ENCODE data around the gene HFE. TPM values are rescaled to one million over a fixed set of nuclear protein-coding genes. Genes with fewer than 3 reads are reported as not detected.
"Not testable (repeated sequence)": the region's sequence is repeated elsewhere in the genome, so short reads cannot be mapped to it uniquely, and the experiment has no call there.

HFE gene
- total RNA-seq, 1 donor from 2014 or later, result 19.1 TPM

DNA sequence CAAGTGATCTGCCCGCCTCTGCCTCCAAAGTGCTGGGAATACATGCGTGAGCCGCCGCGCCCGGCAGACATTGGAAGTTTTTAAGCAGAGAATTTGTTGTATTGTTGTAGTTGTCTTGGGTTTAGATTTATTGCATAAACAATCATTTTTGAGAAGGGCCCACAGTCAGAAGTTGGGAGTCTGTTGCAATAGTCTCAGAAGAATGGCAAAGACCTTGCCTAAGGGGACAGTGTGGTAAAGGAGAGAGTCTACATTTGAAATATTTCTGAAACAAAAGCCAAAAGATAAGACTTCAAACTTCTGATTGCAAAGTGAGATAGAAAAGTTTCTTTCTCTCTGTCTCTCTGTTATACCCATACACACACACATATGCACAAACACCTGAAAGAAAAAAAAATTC is 22.5 kb downstream of the HFE start:
- DNase-seq (ENCODE audit: low spot score), result no peak

DNA sequence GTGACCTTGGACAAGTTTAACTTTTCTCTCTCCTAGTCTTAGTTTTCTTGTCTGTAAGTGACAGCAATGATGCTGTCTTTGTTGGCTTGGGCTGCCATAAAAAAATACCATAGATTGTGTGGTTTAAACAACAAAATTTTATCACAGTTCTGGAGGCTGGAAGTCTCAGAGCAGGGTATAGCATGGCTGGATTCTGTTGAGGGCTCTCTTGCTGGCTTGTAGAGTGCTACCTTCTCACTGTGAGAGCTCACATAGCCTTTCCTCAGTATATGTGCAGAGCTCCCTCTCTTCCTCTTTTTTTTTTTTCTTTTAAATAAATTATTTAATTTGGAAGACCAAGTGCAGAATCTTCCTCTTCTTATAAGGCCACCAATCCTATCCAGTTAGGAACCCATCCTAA is 26.3 kb downstream of the HFE start:
- no peak for DNase-seq (ENCODE audit: low spot score)

DNA sequence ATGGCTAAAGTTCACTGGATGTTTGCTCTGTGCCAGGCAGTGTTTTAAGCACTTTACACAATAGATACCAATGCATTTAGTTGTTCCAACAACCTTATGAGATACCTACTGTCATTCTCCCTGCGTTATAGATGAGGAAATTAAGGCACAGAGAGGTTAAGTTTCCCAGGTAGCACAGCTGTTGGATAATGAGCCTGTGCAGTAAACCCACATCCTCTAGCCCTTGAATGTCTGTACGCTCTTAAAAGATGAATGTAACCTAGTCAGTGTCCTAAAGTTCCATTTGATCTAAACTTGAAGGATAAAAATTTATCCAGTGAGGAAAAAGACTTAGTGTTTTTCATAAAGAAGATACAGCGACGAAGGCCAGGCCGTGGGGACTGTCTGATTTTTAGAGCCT is 28.0 kb downstream of the HFE start:
- no peak for DNase-seq (ENCODE audit: low spot score)

DNA sequence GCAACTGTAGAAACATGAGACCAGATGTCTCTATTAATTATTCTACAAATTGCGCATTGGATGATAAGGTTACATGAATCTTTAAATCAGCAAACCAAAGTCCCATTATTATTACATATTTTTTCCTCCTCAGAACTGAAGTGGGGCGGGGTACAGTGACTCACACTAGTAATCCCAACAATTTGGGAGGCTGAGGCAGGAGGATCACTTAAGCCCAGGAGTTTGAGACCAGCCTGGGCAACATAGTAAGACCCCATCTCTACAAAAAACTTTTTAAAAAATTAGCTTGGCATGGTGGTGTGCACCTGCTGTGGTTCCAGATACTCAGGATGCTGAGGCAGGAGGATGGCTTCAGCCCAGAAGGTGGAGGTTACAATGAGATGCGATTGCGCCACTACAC is 29.0 kb downstream of the HFE start:
- DNase-seq (ENCODE audit: low spot score), result no peak

DNA sequence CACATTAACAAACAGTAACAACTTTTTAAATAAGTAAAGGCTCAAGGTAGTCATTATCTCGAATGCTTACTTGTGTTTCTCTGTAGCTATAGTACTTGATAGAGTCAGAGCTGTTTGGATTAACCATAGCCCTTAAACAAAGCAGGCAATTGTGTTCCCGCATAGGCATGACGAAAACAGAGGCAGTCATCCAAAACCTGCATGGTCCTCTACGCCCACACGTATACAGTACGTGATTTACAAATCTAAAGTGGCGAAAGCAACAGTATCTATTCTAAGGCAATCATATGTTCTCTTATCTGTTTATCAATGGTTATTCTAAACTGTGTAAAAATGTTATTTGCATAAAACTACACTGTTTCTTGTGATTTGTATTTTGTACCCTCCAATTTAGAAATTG is 31.8 kb downstream of the HFE start:
- no peak for DNase-seq (ENCODE audit: low spot score)

DNA sequence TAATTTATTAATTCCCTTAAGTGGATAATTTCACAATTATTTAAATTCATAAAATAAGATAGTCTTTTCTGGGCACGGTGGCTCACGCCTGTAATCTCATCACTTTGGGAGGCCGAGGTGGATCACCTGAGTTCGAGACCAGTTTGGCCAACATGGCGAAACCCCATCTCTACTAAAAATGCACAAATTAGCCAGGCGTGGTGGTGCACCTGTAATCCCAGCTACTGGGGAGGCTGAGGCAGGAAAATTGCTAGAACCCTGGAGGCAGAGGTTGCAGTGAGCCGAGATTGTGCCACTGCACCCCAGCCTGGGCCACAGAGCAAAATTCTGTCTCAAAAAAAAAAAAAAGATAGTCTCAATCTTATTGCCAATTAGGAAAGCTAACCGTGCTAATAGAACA is 32.9 kb downstream of the HFE start:
- DNase-seq (ENCODE audit: low spot score), result not testable (repeated sequence)

DNA sequence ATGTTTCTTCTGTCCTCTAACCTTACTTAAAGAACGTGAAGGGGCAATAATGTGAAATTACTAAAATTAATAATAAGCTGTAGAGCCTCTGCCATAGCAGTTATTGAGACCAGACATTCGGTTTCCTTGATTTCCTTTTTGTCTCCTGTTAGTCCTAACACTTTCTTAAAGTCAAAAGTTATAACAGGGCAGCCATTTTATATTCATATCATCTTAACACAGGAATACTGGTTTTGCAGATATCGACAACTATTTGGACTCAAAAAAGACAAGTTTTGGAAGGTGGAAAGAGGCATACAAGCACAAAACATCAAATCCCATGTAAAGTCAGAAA is 33.5 kb downstream of the HFE start:
- DNase-seq (ENCODE audit: low spot score), result no peak

DNA sequence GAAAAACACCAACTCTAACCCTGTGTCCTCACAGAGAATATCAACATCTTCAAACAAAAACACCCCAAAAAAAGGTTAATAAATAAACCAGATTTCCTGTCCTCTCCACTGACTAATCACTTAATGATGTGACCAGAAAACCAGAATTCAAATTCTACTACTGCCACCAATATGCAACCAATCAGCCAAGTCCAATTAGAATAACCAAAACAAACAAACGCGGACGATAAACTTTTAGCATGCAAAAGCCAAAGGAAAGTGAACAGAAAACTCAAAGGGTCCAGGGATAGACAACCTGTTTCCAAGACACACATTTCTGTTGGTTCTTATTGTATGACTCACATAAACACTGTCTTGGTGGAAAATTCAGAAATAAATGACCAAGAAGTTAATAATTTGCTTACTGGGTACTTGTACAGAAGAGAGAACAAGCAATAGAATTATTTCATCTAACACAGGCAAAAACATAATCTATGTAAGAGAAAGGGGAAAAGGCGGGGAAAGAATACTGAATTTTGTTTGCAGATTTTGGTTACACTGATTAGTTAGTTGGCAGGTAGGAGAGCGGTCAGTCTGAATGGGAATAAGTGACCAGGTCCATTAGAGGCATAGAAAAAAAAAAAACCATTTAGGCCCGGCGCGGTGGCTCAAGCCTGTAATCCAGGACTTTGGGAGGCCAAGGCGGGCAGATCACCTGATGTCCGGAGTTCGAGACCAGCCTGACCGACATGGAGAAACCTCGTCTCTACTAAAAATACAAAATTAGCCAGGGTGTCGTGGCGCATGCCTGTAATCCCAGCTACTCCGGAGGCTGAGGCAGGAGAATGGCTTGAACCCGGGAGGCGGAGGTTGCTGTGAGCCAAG is 34.1 kb downstream of the HFE start:
- DNase-seq (ENCODE audit: low spot score), result no peak

DNA sequence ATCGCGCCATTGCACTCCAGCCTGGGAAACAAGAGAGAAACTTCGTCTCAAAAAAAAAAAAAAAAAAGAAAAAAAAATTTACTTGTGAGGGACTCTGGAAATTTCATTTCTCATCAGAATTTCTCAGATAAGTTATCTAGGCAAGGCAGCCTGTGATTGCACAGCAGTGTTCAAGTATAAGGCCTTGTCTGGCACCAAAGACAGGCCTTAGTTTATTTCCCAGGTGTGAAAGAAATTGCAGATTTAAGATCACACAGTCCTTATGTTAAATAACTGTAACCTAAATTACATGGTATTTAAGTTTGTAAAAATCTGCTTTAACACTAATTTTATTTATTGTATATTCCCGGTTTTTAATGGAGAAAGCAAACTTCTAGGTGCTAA is 34.8 kb downstream of the HFE start:
- DNase-seq (ENCODE audit: low spot score), result no peak

DNA sequence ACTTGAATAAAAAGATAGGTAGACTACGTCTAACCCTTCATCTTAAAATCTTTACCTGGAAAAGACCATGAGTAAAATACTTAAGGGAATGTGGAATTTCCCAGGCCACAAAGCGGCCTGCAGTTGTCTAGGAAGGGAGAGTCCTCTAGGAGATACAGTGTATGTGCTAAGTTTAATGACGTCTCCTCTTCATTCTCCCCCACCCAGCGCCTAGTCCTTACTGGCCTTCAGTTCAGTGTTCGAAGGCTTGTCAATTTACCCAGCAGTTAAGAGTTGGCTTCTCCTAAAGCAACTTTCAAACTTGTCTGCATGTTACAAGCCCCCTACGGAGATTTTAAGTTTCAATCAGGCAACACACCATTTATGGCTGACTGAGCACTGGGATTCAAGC is 35.2 kb downstream of the HFE start:
- no peak for DNase-seq (ENCODE audit: low spot score)

DNA sequence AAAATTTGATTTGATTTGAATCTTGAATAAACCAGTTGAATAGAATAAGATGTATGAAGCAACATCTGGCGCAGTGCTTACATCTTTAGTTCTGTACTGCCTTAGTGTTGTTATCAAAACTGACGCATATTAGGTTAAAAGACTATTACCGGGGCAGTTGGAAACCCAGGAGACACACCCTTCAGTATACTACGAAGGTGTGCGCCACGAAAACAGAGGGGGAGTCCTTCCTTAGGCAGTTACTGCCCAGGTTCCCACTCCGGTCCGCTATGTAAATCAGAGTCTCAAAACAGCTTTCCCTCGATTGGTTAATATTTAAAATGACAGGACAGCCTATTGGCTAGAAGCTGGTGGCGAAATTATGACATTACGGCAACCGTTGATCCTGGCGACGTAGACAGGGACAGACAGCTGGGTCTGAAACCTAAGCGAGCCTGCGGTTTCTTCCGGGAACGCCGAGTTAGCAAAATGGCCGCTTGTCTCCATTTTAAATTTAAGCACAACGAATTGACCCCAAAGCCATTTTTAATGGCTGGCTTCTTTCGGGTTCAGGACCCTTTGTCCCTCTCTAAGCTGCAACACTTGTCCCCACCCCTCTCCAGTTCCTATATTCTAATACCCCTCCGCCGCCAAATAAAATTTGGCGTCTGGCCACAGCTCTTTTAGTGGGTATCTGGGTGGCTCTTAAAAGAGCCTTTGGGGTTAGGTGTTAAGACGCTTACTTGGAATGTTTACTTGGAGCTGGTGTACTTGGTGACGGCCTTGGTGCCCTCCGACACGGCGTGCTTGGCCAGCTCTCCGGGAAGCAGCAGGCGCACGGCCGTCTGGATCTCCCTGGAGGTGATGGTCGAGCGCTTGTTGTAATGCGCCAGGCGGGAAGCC is 35.8 kb downstream of the HFE start:
- peak; percentile 98 for DNase-seq (ENCODE audit: low spot score)

DNA sequence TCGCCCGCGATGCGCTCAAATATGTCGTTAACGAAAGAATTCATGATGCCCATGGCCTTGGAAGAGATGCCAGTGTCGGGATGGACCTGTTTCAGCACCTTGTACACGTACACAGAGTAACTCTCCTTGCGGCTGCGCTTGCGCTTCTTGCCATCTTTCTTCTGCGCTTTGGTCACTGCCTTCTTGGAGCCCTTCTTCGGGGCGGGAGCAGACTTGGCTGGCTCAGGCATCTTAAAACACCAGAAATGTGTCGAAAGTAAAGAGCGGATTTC is 36.4 kb downstream of the HFE start:
- no peak for DNase-seq (ENCODE audit: low spot score)

DNA sequence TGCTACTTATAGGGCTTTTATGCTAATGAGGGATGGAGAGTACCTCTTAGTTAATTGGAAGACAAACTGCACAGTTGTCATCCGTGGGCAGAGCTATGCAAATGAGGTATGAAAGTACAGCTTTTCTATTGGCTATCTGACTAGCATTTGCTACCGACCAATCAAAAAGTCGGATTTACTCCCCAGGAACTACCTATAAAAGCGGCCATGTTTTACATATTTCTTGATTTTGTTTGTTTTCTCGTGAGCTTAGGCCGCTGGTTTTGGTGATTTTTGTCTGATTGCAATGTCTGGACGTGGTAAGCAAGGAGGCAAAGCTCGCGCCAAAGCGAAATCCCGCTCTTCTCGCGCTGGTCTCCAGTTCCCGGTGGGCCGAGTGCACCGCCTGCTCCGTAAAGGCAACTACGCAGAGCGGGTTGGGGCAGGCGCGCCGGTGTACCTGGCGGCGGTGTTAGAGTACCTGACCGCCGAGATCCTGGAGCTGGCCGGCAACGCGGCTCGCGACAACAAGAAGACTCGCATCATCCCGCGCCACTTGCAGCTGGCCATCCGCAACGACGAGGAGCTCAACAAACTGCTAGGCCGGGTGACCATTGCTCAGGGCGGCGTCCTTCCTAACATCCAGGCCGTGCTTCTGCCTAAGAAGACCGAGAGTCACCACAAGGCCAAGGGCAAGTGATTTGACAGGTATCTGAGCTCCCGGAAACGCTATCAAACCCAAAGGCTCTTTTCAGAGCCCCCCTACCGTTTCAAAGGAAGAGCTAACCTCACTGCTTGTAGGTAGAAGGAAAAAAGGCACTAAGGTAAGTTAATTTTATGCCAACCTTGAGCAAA is 36.9 kb downstream of the HFE start:
- DNase-seq (ENCODE audit: low spot score), result peak; percentile 94

DNA sequence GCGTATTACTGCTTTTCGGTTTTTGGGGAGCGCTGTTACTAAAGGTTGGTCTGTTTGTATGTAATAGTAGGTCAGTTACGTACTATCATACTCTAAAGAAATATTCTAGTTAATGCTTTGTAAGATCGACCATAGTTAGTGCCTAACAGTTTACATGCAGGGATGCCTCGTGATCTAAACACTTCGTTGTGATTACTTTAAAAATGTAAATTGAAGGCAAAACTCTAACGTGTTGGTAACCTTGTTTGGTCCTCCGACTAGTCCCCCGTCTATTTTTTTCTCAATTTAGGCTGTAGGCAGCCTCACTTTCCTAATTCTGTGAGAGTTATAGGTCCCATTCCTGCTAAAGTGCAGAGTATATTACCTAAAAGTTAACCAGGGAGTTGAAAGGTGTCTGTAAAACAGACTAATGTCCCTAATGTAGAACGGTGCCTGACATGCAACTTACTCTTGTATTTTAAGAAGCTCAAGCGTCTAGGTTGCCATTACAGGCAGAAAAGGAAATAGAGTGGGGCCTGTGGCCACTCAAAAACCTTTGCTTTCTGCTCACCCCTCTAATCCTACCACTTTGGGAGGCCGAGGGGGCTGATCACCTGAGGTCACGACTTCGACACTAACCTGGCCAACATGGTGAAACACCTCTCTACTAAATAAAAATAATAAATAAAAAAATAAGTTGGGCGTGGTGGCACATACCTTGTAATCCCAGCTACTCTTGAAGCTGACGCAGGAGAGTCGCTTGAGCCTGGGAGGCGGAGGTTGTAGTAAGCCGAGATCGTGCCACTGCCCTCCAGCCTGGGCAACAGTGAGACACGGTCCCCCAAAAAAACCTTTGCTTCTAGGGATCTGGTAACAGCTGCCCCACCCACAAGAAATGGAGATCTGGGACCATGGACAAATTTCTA is 37.8 kb downstream of the HFE start:
- no peak for DNase-seq (ENCODE audit: low spot score)

DNA sequence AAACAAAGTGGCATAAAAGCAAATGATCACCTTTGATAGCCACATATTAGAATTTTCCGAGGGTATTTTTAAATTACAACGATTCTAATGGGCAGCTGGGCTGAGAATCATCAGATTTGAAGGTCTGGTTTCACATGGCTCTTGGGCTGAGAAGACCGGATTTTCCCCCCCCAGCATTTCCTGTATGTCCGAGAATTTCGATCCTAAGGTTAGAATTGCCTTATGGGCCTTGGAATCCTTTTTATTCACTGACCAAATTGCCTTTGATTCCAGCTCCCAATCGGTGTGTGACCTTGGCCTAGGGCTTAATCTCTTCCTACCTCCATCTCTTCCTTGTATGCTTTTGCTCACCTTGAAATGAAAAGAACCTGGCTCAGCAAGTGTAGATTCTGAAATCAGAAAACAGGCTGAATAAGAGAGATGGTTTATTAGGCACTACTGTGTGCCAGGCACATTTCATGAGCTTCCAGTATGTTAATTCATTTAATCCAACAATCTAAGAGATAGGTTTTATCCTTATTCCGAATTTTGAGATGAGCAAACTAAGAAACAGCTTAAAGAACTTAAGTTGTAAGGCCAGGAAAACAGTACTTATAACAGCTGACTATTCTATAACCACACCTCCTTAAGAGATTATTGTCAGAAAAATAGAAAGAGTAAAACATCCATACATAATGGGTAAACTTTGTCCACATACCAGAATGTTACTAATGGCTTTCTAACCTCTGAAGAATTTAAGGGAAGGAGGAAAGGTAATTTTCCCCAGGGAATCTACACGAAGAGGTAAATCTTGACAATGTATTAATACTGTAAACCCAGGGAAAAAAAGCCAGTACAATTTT is 39.4 kb downstream of the HFE start:
- no peak for DNase-seq (ENCODE audit: low spot score)

DNA sequence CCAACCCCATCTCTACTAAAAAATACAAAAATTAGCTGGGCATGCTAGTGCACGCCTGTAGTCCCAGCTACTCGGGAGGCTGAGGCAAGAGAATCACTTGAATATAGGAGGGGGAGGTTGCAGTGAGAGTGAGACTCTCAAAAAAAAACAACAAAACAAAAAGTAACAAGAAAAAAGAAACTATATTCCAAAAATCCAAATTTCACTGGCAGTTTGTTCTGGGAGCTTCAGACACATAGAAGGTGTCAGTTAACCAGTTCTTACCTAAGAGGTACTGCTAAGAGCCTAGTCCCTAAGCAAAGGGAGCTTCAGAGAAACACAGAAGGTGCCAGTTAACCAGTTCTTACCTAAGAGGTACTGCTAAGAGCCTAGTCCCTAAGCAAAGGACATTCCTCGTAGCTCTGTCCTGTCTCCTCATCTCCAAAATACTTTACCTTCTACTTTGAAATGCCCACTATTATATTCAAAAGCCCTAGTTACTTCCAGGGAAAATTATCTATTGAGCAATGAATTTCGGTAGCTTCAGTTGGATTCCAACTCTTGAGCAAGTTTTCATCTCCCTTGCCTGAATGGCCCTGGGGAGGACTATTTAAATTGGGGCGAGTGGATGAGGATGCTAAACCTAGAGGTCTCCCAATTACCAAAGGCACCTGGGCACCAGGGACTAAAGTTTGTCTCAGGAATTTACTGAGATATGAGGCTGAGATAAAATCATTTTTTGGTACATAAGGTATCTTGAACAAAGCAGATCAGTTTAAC is 41.0 kb downstream of the HFE start:
- DNase-seq (ENCODE audit: low spot score), result no peak

DNA sequence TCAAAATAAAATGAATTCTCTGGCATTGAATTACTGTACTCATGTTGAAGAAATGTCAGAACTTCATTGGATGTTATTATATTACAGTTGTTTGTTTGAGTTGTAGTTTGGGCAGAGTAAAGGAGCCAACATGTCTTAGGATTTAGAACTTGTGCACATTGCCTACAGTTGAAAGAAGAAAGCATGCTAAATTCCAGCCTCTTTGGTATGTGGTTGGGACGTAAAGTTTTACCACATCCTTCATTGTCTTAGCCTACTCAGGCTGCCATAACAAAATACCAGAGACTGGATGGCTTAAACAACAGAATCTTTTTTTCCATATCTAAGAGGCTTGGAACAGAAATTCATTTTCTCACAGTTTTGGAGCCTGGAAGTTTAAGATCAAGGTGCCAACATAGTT is 42.4 kb downstream of the HFE start:
- no peak for DNase-seq (ENCODE audit: low spot score)

DNA sequence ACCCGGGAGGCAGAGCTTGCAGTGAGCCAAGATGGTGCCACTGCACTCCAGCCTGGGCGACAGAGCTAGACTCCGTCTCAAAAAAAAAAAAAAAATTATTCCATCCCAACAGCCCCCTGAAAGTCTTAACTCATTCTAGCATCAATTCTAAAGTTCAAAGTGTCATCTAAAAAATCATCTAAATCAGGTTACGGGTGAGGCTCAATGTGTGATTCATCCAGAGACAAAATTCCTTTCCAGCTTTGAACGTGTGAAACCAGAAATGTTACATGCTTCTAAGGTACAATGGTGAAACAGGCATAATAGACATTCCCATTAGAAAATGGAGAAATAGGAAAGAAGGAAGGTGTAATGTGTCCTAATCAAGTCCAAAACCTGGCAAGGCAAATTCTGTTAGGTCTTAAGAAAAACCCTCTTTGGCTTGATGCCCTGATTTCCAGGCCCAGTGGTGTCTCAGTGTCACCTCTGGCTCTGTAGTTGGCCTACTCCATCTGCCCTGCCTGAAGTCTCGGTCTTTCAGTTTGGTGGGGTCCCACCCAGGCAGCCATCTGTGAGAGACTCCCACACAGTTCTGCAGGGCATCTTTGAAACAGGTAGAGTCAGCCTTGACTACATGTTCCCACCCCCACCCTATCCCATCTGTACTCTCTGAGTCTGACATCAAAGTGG is 43.5 kb downstream of the HFE start:
- DNase-seq (ENCODE audit: low spot score), result no peak

DNA sequence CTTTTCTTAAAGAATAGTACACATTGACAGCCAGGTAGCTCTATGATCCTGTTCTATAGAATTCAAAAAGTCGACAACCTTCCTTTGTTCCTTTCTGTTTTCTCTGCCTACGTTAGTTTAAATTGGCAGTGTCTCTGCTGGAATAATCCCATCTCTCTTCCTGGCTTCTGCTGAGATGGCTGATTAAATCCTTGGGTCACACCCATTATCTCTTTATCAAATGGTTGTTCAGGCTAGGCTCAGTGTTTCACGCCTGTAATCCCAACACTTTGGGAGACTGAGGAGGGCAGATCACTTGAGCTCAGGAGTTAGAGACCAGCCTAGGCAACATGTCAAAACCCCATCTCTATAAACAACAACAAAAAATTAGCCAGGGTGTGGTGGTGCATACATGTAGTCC is 44.4 kb downstream of the HFE start:
- DNase-seq (ENCODE audit: low spot score), result no peak
